HG03520 (cell line): ENCODE measurements around the gene CAMK2D.
"Not testable (repeated sequence)": the region's sequence is repeated elsewhere in the genome, so short reads cannot be mapped to it uniquely, and the experiment has no call there.

ENCODE experiments used
- ATAC-seq: cut with Tn5 transposase; IDR thresholded peaks from one replicate; pipeline ENCODE4 v1.9.1; 2021; ENCODE audit warnings: mild to moderate bottlenecking, moderate library complexity; ENCODE audit not compliant: unreplicated experiment

The CAMK2D gene

GRCh38 chr4:113687067-113687718 lies 74.3 kb downstream of the CAMK2D start:
- no peak for ATAC-seq

- not testable (repeated sequence) for ATAC-seq
These were observed 76.4 kb downstream of the CAMK2D start for GRCh38 chr4:113685157-113685556.

- ATAC-seq: no peak
These were observed 76.9 kb downstream of the CAMK2D start for GRCh38 chr4:113684534-113685091.

- peak; percentile 99 for ATAC-seq
These were observed 78.6 kb downstream of the CAMK2D start for GRCh38 chr4:113682730-113683537.

- no peak for ATAC-seq
These were observed 82.9 kb downstream of the CAMK2D start for GRCh38 chr4:113678641-113679040.

- ATAC-seq: no peak
These were observed 84.2 kb downstream of the CAMK2D start for GRCh38 chr4:113677325-113677724.

- no peak for ATAC-seq
These were observed 85.5 kb downstream of the CAMK2D start for GRCh38 chr4:113675731-113676697.

- ATAC-seq: no peak
These were observed 86.8 kb downstream of the CAMK2D start for GRCh38 chr4:113674733-113675132.

- ATAC-seq: no peak
These were observed 87.3 kb downstream of the CAMK2D start for GRCh38 chr4:113674251-113674650.

- ATAC-seq: peak; percentile 94
These were observed 88.1 kb downstream of the CAMK2D start for GRCh38 chr4:113673450-113673849.

GRCh38 chr4:113666386-113667114 lies 95.0 kb downstream of the CAMK2D start:
- no peak for ATAC-seq

- no peak for ATAC-seq
These were observed 96.5 kb downstream of the CAMK2D start for GRCh38 chr4:113665036-113665435.

GRCh38 chr4:113662581-113662980 lies 99.0 kb downstream of the CAMK2D start:
- ATAC-seq: no peak

GRCh38 chr4:113659127-113659526 lies 102.4 kb downstream of the CAMK2D start:
- ATAC-seq: no peak

- ATAC-seq: no peak
These were observed 103.8 kb downstream of the CAMK2D start for GRCh38 chr4:113657586-113658233.

GRCh38 chr4:113653871-113654270 lies 107.7 kb downstream of the CAMK2D start:
- no peak for ATAC-seq

- no peak for ATAC-seq
These were observed 115.1 kb downstream of the CAMK2D start for GRCh38 chr4:113646442-113646822.

- ATAC-seq: no peak
These were observed 115.6 kb downstream of the CAMK2D start for GRCh38 chr4:113645771-113646441.

- no peak for ATAC-seq
These were observed 116.2 kb downstream of the CAMK2D start for GRCh38 chr4:113645288-113645687.
